NT2/D1 (cell line): ENCODE results near the gene PNPLA5.

Experiments
- SUZ12 ChIP-seq: IDR thresholded peaks from 2 replicates; pipeline ENCODE4 v1.6.1; 2011; ENCODE audit not compliant: insufficient read length, insufficient read depth; ENCODE audit errors: extremely low read depth
- YY1 ChIP-seq: IDR thresholded peaks from 2 replicates; pipeline ENCODE4 v1.6.1; 2011; ENCODE audit not compliant: insufficient read length, insufficient read depth
- ZNF274 ChIP-seq: IDR thresholded peaks from 2 replicates; pipeline ENCODE4 v1.6.1; 2011; ENCODE audit warnings: mild to moderate bottlenecking, low read depth, low read length

- TF ChIP-seq ZNF274 (no peak), YY1 (no peak), SUZ12 (no peak)
Measured at GRCh38 chr22:43909708-43910107, 17.9 kb upstream of the PNPLA5 start.
